Panc1 (cell line): ENCODE measurements around the gene SHQ1.

Experiments used
- CTCF ChIP-seq: fragments of 450-650 bp; IDR thresholded peaks from 2 replicates; pipeline ENCODE4 v1.5.1; 2017; ENCODE audit warnings: mild to moderate bottlenecking
- POLR2AphosphoS5 ChIP-seq: IDR thresholded peaks from 2 replicates; pipeline ENCODE4 v1.6.1; 2012; ENCODE audit warnings: mild to moderate bottlenecking, low read depth, low read length, moderate library complexity

DNA sequence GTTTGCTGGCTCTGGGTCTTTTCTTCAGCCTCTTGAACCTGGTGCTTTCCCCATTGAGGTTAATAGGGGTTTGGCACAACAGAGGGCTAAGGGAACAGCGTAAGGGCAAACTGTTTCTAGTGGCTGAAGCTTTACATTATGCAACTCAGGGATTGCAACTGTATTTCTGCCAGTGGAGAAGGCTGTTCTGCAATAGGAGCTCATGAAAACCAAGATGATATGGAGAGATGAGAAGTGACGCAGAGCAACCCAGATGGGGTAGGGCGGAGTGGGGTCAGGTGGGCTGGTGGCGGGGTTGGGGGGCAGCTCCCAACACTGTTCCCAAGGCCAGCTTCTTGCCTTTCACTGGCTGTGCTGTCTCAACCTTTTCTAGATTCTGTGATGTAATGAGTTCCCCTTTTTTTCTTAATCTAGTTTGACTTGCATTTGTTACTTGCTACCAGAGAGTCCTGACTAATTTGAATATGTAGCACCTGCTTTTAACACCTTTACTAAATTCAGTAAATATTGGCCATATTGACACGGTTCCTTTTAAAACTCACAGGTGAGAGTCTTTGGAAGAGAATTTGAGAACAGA lies 46.8 kb upstream of the SHQ1 start:
- TF ChIP-seq CTCF (no peak), POLR2AphosphoS5 (no peak)
